Adrenal gland (tissue), 5 donors: ENCODE measurements around the gene PEX14.

Experiments
- POLR2A ChIP-seq, 2 donors: fragments of 450-650 bp; IDR thresholded peaks; one replicate each; pipeline ENCODE4 v1.6.1; 2017; ENCODE audit warnings: antibody characterized with exemption in 2 of 2, mild to moderate bottlenecking in 2 of 2, moderate library complexity in 1 of 2
- TF ChIP-seq, protein P1 (sequence below), 6 experiments: fragments of 450-650 bp in 4 of 6; fragments of 200-600 bp in 2 of 6; sonication (generic) in 1 of 6; IDR thresholded peaks; 1 replicate in 5 of 6; 2 replicates in 1 of 6; pipeline versions ENCODE4 v1.5.1 to v1.8.0; 2016 to 2021; ENCODE audit warnings: antibody characterized with exemption in 6 of 6, mild to moderate bottlenecking in 2 of 6, moderate library complexity in 1 of 6
- donor health status: DM: no; HTN: no; CAD: no.

DNA sequence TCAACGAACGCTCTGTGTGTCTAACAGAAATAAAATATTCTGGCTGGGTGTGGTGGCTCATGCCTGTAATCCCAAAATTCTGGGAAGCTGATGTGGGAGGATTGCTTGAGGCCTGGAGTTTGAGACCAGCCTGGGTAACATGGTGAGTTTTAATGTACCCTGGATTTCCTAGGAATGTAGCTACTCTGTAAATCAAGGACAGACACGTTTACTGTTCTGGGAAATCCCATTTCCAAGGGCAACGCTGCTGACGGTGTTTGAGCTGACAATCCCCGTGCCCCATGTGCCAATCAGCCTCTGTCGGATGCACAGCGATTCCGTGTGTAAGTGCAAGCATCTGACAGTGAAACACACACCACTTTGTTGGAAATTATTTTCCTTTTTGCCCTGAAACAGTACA lies 16.9 kb upstream of the PEX14 start:
- TF ChIP-seq, protein P1, sequence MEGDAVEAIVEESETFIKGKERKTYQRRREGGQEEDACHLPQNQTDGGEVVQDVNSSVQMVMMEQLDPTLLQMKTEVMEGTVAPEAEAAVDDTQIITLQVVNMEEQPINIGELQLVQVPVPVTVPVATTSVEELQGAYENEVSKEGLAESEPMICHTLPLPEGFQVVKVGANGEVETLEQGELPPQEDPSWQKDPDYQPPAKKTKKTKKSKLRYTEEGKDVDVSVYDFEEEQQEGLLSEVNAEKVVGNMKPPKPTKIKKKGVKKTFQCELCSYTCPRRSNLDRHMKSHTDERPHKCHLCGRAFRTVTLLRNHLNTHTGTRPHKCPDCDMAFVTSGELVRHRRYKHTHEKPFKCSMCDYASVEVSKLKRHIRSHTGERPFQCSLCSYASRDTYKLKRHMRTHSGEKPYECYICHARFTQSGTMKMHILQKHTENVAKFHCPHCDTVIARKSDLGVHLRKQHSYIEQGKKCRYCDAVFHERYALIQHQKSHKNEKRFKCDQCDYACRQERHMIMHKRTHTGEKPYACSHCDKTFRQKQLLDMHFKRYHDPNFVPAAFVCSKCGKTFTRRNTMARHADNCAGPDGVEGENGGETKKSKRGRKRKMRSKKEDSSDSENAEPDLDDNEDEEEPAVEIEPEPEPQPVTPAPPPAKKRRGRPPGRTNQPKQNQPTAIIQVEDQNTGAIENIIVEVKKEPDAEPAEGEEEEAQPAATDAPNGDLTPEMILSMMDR (IDR thresholded peaks at IDR 0.05), result no peak
- TF ChIP-seq POLR2A (IDR thresholded peaks at IDR 0.05), result no peak
